ENCODE measurements around the gene CCDC15.

Gene CCDC15, protein sequence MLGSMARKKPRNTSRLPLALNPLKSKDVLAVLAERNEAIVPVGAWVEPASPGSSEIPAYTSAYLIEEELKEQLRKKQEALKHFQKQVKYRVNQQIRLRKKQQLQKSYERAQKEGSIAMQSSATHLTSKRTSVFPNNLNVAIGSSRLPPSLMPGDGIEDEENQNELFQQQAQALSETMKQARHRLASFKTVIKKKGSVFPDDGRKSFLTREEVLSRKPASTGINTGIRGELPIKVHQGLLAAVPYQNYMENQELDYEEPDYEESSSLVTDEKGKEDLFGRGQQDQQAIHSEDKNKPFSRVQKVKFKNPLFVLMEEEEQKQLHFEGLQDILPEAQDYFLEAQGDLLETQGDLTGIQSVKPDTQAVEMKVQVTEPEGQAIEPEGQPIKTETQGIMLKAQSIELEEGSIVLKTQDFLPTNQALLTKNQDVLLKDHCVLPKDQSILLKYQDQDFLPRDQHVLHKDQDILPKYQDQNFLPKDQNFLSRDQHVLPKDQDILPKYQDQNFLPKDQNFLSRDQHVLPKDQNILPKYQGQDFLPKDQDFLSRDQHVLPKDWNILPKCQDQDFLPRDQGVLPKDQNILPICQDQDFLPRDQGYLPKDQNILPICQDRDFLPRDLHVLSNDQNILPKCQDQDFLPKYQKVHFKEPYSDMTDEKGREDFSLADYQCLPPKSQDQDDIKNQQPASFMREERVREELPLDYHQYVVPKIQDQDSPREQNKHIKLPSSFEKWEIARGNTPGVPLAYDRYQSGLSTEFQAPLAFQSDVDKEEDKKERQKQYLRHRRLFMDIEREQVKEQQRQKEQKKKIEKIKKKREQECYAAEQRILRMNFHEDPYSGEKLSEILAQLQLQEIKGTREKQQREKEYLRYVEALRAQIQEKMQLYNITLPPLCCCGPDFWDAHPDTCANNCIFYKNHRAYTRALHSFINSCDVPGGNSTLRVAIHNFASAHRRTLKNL

GRCh38 chr11:124953753-124954589 is at the start of gene CCDC15:
Gene CCDC15 (plus strand): TSS chr11:124954202. CDS start chr11:124954733, 531 bp downstream.
- peak; percentile 97 for DNase-seq (ENCODE audit: low spot score)

DNA sequence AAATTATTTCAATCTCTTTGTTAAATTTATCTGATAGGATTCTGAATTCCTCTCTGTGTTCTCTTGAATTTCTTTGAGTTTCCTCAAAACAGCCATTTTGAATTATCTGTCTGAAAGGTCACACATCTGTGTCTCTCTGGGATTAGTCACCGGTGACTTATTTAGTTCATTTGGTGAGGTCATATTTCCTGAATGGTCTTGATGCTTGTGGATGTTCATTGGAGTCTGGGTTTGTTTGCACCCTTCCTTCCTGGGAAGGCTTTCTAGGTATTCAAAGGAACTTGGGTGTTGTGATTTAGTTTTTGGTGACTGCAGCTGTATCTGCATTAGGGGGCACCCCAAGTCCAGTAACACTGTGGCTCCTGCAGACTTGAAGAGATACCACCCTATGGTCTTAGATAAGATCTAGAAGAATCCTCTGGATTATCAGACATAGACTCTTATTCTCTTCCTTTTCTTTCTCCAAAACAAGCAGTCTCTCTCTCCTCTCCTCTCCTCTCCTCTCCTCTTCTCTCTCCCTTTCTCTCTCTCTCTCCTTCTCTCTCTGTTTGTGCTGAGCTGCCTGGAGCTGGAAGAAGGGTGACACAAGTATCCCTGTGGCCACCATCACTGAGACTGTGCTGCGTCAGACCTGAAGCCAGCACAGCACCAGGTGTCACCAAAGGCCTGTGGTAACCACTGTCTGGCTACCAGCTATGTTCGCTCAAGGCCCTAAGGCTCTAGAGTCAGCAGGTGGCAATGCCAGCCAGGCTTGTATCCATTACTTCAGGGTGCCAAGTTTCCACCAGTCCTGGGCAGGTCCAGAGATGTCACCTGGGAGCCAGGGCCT is 38.2 kb upstream of the CCDC15 start:
- no peak for DNase-seq (ENCODE audit: low spot score)

- no peak for DNase-seq (ENCODE audit: low spot score)
Measured at GRCh38 chr11:124916370-124916710, 37.7 kb upstream of the CCDC15 start.

GRCh38 chr11:124917115-124917637 is 36.8 kb upstream of the CCDC15 start:
- DNase-seq (ENCODE audit: low spot score), result no peak

- no peak for DNase-seq (ENCODE audit: low spot score)
Measured at GRCh38 chr11:124918950-124919349, 35.1 kb upstream of the CCDC15 start, which contains the start of gene HEPN1. Gene HEPN1 (plus strand): TSS chr11:124919250.

DNA sequence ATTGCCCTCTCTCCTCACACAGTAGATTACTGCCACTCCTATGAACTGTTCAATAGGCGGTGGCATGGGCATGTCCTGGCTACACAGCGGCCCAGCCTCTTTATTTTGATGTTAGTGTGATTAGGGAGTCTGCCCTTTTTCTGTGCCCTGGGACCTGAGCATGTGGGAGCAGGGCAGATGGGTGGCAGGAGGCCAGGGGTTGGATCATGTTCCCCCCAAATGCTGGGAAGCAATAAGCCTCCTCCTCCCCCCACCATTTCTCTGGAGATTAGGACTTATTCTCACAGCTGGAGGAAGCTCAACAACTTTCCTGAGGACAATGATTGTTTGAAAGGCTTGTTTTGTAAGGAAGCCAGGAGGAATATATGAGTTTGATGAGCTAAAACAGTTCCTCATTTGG is 34.1 kb upstream of the CCDC15 start:
- no peak for DNase-seq (ENCODE audit: low spot score)

- no peak for DNase-seq (ENCODE audit: low spot score)
Measured at GRCh38 chr11:124920356-124920755, 33.6 kb upstream of the CCDC15 start.

DNA sequence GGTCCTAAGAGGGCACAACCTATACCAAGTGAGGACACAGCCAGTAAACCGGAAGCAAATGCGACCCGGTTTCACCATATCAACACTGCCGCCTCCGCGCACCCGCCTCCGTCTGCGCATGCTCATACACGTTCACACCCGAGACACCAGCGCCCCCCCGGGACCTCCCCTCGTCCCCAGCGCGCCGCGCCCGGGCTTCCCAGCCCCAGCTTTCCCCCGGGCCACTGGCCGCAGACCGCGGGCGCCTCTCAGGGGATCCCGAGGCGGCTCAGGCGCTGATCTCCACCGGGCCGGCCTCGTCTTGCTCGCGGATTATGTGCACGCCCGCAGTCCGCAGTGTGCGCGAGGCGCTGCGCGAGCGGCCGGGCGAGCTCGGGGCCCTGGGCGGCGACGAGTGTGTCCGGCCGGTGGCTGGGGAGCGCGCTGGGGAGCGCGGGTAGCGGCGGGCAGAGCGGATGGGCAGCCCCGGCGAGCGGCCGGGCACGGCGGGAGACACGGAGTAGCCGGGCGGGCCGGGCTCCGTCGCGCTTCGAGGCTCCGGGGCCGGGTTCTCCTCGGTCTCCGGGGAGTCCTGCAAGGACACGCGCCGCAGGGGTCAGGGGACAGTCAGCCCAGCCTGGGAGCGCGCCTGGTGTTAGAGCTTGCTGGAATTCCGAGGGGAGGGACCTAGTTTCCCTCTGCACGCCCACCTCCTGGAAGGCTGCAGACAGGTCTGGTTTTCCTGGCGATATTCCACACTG is 33.0 kb upstream of the CCDC15 start:
- DNase-seq (ENCODE audit: low spot score), result peak; percentile 88

DNA sequence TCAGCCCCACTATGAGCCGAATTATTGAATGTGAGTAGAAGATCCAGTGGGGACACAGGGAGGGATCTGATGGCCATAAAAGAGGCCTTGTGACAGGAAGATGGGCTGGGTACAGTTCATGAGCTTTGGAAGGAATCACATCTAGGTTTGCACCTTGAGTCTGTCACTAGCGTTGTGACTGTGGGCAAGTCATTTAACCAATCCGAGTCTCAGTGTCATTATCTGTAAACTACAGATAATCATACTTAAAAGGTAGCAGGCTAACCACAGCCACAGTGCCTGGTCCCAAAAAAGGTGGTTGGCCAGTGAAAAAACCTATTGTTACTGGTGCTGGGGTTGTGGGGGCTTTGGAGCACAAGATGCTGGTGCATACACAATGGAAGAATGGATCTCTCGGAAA is 31.2 kb upstream of the CCDC15 start:
- DNase-seq (ENCODE audit: low spot score), result no peak

- no peak for DNase-seq (ENCODE audit: low spot score)
Measured at GRCh38 chr11:124923296-124923695, 30.7 kb upstream of the CCDC15 start.

DNA sequence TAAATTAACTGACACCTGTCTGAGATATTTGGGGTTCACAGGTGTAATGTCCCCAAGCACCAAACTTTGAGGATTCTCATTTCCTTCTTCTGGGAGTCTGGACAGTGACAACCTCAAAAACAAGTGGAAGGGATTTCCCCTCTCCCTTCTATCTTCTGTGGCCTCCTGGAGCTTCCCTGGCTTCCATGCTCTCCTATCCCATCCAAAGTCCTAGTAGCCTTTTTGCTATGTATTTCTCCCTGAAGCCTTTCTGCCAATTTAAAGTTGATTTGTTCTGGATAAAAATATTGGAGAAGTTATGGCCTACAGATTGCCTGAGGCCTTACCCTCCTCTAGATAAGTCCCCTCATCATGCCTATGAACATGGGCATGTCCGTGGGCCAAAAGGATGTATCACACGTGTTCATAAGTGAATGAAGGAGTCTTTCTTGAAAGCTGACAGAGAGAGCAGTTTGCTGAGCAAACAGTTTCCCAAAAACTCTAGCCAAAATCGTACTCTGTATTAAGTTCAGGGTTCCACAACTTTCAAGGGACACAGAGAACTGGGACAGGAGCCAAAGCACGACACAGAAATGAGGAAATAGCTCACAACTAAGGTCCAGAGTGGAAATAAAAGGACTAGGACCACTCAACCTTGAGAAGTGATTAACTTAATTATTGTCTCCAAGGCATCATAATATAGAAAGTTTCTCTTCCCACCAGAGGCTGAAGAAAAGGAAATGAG is 24.9 kb upstream of the CCDC15 start:
- no peak for DNase-seq (ENCODE audit: low spot score)

GRCh38 chr11:124930799-124931198 is 23.2 kb upstream of the CCDC15 start:
- no peak for DNase-seq (ENCODE audit: low spot score)

DNA sequence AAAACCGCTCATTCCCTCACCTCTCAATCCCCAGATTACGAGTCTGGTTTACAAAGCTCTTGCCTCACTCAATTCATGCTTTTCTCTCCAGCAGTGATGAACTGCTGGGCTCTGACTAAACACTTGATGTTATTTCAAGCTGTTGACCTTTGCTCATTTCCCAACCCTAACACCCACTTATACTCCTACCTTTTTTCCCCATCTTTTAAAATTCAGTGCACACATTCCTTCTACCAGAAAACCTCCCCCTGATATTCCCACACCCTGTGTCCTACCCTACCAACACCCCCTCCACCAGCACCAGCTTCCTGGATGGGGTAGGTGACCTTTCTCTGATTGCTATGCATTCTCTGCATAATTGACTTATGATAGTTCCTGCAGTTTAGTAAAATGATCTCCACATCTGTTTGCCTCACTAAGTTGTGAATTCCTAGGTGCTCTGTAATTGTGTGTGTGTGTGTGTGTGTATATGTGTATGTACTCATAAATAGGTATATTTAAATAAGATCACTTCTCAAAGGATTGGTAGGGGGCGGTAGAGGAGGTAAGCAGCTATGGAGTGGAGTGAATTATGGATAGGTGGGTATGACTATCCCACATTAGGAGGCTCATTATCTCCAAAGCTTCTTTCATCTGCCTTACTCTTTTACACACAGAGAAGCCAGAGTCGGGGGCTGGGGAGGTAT is 19.0 kb upstream of the CCDC15 start:
- DNase-seq (ENCODE audit: low spot score), result no peak

GRCh38 chr11:124935548-124936514 is 18.2 kb upstream of the CCDC15 start, which contains the start of gene HEPACAM:
Gene HEPACAM (minus strand): TSS chr11:124936047. CDS start chr11:124936006, 41 bp downstream.
- no peak for DNase-seq (ENCODE audit: low spot score)

- no peak for DNase-seq (ENCODE audit: low spot score)
Measured at GRCh38 chr11:124937336-124937935, 16.6 kb upstream of the CCDC15 start.

DNA sequence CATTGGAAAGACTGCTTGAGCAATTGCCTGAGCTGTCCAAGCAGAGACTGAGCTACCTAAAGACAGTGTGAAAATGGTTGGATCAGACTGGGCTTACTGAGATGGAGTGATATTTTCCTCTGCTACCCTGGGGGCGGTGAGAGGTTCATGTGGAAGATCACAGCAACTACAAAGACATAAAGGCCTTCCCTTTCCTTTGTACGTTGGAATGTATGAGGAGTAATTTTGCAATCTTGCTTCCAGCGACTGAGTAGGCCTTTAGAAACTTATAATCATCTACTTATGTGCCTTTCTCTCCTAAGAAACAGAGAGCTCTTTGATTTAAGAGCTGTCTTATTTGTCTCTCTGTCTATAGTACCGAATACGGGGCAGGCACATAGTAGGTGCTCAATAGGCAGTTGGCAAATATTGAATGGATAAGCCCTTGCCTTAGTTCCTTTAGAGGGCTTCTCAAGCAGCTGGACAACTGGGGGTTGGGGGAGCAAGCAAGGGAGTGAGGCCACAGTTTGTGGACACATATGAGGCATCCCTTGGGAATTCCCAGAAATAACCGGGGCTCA is 15.7 kb upstream of the CCDC15 start:
- DNase-seq (ENCODE audit: low spot score), result no peak

- no peak for DNase-seq (ENCODE audit: low spot score)
Measured at GRCh38 chr11:124938970-124939369, 15.0 kb upstream of the CCDC15 start.

Data from iPS-NIHi11 (cell line).